ENCODE results near the gene CABP1. TPM values are rescaled to one million over a fixed set of nuclear protein-coding genes. Genes with fewer than 3 reads are reported as not detected.

The CABP1 gene
- total RNA-seq (2021): 3.0 and 3.1 TPM in 2 replicates
- long read RNA-seq, partial matches to known transcripts: 0 of 1 reads
- long read RNA-seq, other reads (novel, unspliced or antisense): 1 of 1 reads

DNA sequence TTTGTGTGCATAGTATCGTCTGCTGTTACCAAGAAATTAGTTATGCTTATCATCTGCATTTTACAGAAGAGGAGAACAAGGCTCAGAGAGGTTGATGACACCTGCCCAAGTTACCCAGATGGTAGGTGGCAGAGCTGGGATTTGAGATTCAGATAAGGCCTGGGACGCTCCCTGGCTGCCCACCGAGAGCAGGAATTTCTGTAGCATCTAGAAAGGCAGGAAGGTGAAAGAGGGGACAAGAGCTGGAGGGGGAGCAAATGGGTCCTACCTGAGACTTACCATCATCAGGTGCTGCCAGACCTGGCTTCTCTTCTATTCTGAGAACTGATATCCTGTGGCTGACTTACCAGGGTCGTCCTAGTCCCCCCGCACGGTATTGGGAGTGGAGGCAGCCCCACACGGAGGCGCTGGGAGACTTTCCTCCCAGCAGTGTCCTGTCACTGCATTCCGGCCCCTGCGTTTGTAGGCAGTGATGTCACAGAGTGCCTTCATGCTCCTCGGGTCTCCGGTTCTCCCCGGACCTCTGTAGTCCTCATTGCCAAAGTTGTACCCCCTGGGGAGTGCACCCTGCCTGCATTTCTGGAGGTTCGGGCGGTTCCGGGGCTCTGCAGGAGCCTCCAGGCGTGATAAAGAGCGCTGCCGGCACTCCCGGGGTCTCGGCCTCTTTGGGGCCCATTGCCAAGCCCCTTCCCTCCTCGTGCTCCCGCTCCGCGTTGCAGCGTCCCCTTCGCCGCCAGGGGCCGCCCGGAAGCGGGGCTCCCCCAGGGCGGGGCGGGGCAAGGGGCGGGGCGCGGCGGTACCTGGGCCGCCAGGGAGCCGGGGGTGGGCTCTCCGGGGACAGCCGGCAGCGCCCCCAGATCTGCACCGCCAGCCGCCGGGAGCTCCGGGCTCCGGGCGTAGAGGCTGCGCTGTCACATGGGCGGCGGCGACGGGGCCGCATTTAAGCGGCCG lies at the start of gene CABP1:
Gene CABP1, plus strand, starts transcription at position 856 of the 951 bp plus-strand sequence. Its CDS starts 60 bp downstream, at position 916.
- Histone ChIP-seq H2AK5ac (ENCODE audit: insufficient read length, low read length) (no peak within 1 kb of the TSS), H4K8ac (replicated peaks; ENCODE audit: insufficient read length, low read depth, low read length) (no peak within 1 kb of the TSS), H3K23ac (ENCODE audit: insufficient read length, low read depth, low read length) (no peak within 1 kb of the TSS), H3K56ac (ENCODE audit: insufficient read length, low read depth, low read length) (no peak within 1 kb of the TSS), H3K27me3 (ENCODE audit: insufficient read depth, low read length) (no peaks in the 10 kb centered on the region; the same call in 1 of the 2 replicates), H4K5ac (ENCODE audit: insufficient read length, low read depth, low read length) (no peak within 1 kb of the TSS), H2BK5ac (ENCODE audit: insufficient read length, low read length) (no peak within 1 kb of the TSS), H2BK120ac (ENCODE audit: low read depth, low read length, poor library complexity, severe bottlenecking) (no peak within 1 kb of the TSS), H3K9me3 (ENCODE audit: control insufficient read depth, low read depth, low read length) (no peaks in the 10 kb centered on the region), H3K9ac (ENCODE audit: extremely low read depth, insufficient read length, low read length) (no peak within 1 kb of the TSS), H4K91ac (ENCODE audit: insufficient read length, low read depth, low read length) (no peak within 1 kb of the TSS), H4K20me1 (ENCODE audit: control insufficient read depth, insufficient read depth, insufficient read length) (no peaks in the 10 kb centered on the region), H3K4me2 (ENCODE audit: insufficient read depth, insufficient read length, low read length) (peak within 1 kb of the TSS; percentile 71), H3K27ac (ENCODE audit: insufficient read length, low read depth, low read length) (no peak within 1 kb of the TSS), H2BK20ac (ENCODE audit: low read depth, low read length, poor library complexity, severe bottlenecking) (no peak within 1 kb of the TSS), H2AFZ (ENCODE audit: low read length) (no peak within 1 kb of the TSS), H3T11ph (ENCODE audit: low read length) (no peak within 1 kb of the TSS), H3K14ac (ENCODE audit: insufficient read depth, low read length) (no peak within 1 kb of the TSS), H3K4ac (ENCODE audit: low read depth, low read length) (no peak within 1 kb of the TSS), H3K79me2 (ENCODE audit: insufficient read depth, low read length) (no peaks in the 10 kb centered on the region), H2BK12ac (ENCODE audit: insufficient read length, low read depth, low read length) (no peak within 1 kb of the TSS), H3K23me2 (ENCODE audit: insufficient read length, low read depth, low read length, poor library complexity, severe bottlenecking) (peaks cover 11% of the 10 kb centered on the region), H3K18ac (ENCODE audit: insufficient read length, low read depth, low read length) (no peak within 1 kb of the TSS), H2BK15ac (ENCODE audit: low read depth, low read length) (no peak within 1 kb of the TSS), H3K79me1 (ENCODE audit: insufficient read depth, low read depth, low read length, poor library complexity, severe bottlenecking) (no peaks in the 10 kb centered on the region), H3K4me1 (ENCODE audit: insufficient read depth, low read length) (peaks cover 3% of the 10 kb centered on the region; the same call in 1 of the 2 replicates)
- H3K9me3 Mint-ChIP-seq: no peaks in the 10 kb centered on the region
- peak within 1 kb of the TSS in 1 of 3 experiments; percentile 77; a peak in 2 of 7 replicates for H3K27ac Mint-ChIP-seq
- DNase-seq: peak; percentile 88
- H3K36me3 Mint-ChIP-seq (ENCODE audit: insufficient read depth in 1 of 3, low read depth in 3 of 3): no peaks in the 10 kb centered on the region
- TF ChIP-seq, protein P1, sequence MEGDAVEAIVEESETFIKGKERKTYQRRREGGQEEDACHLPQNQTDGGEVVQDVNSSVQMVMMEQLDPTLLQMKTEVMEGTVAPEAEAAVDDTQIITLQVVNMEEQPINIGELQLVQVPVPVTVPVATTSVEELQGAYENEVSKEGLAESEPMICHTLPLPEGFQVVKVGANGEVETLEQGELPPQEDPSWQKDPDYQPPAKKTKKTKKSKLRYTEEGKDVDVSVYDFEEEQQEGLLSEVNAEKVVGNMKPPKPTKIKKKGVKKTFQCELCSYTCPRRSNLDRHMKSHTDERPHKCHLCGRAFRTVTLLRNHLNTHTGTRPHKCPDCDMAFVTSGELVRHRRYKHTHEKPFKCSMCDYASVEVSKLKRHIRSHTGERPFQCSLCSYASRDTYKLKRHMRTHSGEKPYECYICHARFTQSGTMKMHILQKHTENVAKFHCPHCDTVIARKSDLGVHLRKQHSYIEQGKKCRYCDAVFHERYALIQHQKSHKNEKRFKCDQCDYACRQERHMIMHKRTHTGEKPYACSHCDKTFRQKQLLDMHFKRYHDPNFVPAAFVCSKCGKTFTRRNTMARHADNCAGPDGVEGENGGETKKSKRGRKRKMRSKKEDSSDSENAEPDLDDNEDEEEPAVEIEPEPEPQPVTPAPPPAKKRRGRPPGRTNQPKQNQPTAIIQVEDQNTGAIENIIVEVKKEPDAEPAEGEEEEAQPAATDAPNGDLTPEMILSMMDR (conservative IDR thresholded peaks at IDR 0.05): peak; percentile 69
- WGBS (ENCODE audit: extremely low coverage, insufficient read length, low lambda C conversion rate): no CpG with 5 or more reads among the region's 56 CpGs
- H3K27me3 Mint-ChIP-seq (ENCODE audit: low read depth): peaks cover 40% of the 10 kb centered on the region
- peak within 1 kb of the TSS; percentile 78 to 91 for H3K4me3 Mint-ChIP-seq
- peaks cover 9 to 11% of the 10 kb centered on the region in 2 experiments for H3K4me1 Mint-ChIP-seq
